ENCODE measurements around the gene ZPBP.

Gene ZPBP

DNA sequence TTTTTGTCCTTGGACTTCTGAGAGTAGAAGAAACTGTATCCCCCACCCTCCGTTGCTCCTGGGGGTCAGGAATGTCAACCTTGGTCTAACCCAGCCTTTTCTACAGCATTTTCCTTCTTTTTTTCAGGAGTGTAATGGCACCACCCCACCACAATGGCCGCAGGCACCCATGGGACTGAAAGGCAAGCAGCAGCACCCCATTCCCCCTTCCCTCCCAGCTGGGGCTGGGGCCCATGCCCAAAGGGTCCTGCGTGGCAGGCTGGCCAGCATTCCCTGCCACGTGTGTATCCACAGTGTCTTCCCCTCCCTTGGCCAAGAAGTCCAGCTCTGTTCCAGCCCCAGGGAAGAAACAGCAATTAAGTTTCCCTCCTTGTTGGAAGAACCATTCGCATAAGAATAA, 106.9 kb downstream of the ZPBP start:
- Mint-ChIP-seq H3K27me3 (peaks cover 0 to 13% of the 10 kb centered on the region in 2 donors), H3K9me3 (peaks cover 0 to 2% of the 10 kb centered on the region in 2 donors), H3K36me3 (ENCODE audit: insufficient read depth) (no peaks in the 10 kb centered on the region), H3K4me1 (ENCODE audit: low read depth in 2 of 2) (no peaks in the 10 kb centered on the region), H3K27ac (no peak overlapping the region), H3K4me3 (no peak overlapping the region)
- ATAC-seq (replicated peaks) (no peak), DNase-seq (no peak)

DNA sequence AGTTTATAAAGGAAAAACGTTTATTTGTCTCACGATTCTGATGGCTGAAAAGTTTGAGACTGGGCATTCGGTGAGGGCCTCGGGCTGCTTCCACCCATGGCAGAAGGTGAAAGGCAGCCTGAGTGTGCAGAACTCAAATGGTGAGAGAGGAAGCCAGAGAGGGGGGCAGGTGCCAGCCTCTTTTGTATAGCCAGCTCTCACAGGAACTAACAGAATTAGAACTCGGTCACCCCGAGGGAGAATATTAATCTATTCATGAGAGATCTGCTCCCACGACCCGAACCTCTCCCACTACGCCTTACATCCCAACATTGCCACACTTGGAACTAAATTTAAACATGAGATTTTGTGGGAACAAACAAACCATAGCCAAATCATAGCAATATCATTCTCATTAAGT, 112.6 kb downstream of the ZPBP start:
- Mint-ChIP-seq H3K4me3 (no peak overlapping the region), H3K27me3 (no peaks in the 10 kb centered on the region), H3K36me3 (ENCODE audit: insufficient read depth) (no peaks in the 10 kb centered on the region), H3K4me1 (ENCODE audit: low read depth in 2 of 2) (no peaks in the 10 kb centered on the region), H3K27ac (no peak overlapping the region), H3K9me3 (no peaks in the 10 kb centered on the region)
- DNase-seq (no peak), ATAC-seq (replicated peaks) (no peak)

DNA sequence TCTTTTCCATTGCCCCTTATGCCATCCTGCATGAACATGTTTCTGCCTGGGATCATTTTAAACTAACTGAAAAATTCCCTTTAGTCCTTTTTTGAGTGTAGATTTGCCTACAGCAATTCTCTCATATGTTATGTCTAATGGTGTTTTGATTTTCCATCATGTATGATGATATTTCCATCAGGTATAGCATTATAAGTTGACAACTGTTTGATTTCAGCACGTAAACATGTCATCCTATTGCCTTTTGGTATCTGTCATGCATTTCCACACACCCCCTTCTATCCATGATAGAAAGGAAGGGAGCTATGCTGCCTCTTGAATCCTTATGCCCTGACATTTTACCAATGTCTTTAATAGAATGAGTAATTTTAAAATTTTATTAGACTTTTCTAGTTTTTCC, 116.8 kb downstream of the ZPBP start:
- no peak overlapping the region for H3K27ac Mint-ChIP-seq
- no peaks in the 10 kb centered on the region for H3K27me3 Mint-ChIP-seq
- H3K4me1 Mint-ChIP-seq (ENCODE audit: low read depth in 2 of 2): no peaks in the 10 kb centered on the region
- DNase-seq: no peak
- no peak for ATAC-seq (replicated peaks)
- H3K4me3 Mint-ChIP-seq: no peak overlapping the region
- H3K36me3 Mint-ChIP-seq (ENCODE audit: insufficient read depth): no peaks in the 10 kb centered on the region
- H3K9me3 Mint-ChIP-seq: no peaks in the 10 kb centered on the region

DNA sequence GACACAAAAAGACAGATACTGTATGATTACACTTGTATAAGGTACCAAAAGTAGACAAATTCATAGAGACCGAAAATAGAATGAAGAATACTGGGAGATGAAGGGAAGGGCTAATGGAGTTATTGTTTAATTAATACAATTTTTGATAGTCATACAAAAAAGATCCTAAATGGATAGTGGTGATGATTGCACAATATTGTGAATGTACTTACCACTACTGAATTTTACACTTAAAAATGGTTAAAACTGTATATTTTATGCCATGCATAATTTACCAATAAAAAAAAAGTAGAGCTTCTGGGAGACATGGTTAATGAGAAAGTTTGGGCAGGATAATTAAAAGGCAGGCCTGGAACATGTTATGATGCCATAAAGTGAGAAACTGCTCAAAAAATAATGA, 119.0 kb downstream of the ZPBP start:
- Mint-ChIP-seq H3K36me3 (ENCODE audit: insufficient read depth) (no peaks in the 10 kb centered on the region), H3K27me3 (no peaks in the 10 kb centered on the region), H3K4me3 (no peak overlapping the region), H3K4me1 (ENCODE audit: low read depth in 2 of 2) (no peaks in the 10 kb centered on the region), H3K9me3 (peaks cover 0 to 2% of the 10 kb centered on the region in 2 donors), H3K27ac (no peak overlapping the region)
- ATAC-seq (replicated peaks): no peak
- DNase-seq: no peak

DNA sequence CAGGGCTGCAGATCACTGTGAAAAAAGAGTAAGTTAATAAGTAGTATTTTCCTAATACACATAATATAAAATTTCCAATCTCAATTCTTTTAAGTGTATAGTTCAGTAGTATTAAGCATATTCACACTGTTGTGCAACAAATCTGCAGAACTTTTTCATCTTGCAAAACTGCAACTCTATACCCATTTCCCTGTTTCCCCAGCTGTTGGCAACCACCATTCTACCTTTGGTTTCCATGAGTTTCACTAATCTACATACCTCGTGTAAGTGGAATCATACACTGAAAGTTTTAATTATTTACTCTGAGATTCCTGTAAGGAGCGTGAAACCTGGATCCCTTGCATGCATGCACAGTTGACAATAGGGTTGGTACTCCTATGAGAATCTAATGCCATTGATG, 155.4 kb downstream of the ZPBP start:
- peaks cover 1 to 8% of the 10 kb centered on the region in 2 donors for H3K9me3 Mint-ChIP-seq
- no peaks in the 10 kb centered on the region for H3K36me3 Mint-ChIP-seq (ENCODE audit: insufficient read depth)
- no peak for ATAC-seq (replicated peaks)
- no peaks in the 10 kb centered on the region for H3K27me3 Mint-ChIP-seq
- no peak overlapping the region for H3K4me3 Mint-ChIP-seq
- H3K4me1 Mint-ChIP-seq (ENCODE audit: low read depth in 2 of 2): no peaks in the 10 kb centered on the region
- H3K27ac Mint-ChIP-seq: no peak overlapping the region
- DNase-seq: no peak

DNA sequence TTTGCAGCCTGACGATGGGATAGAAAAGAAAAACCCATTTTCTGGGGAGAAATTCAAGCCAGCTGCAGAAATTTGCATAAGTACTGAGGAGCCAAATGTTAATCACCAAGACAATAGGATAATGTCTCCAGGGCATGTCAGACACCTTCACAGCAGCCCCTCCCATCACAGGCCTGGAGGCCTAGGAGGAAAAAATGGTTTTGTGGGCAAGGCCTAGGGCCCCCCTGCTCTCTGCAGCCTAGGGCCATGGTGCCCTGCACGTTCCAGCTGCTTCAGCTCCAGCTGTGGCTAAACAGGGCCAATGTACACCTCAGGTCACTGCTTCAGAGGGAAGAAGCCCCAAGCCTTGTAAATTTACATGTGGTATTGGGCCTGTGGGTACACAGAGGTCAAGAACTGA, 161.4 kb downstream of the ZPBP start:
- Mint-ChIP-seq H3K4me3 (no peak overlapping the region), H3K27me3 (no peaks in the 10 kb centered on the region), H3K4me1 (ENCODE audit: low read depth in 2 of 2) (no peaks in the 10 kb centered on the region), H3K27ac (no peak overlapping the region), H3K36me3 (ENCODE audit: insufficient read depth) (no peaks in the 10 kb centered on the region), H3K9me3 (peaks cover 1 to 6% of the 10 kb centered on the region in 2 donors)
- no peak for ATAC-seq (replicated peaks)
- DNase-seq: no peak

DNA sequence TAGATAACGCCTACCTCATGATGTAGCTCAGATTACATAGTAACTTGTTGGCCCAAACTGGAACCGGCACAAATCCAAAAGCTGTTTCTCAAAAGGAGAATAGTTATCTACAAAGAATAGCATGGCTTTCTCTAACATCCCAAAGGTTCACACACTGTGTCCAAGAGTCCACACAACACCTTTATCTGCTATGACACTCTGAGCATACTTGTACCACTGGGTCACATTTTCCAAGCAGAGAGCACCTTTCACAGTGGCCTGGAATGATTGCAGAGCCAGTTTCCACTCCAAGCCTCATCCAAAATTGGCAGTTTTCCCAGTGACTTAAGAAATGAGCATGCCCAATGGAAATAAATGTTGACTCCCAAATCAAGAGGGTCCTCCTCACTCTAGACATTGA, 164.3 kb downstream of the ZPBP start:
- ATAC-seq (replicated peaks) (no peak), DNase-seq (no peak)
- Mint-ChIP-seq H3K9me3 (peaks cover 0 to 6% of the 10 kb centered on the region in 2 donors), H3K27me3 (no peaks in the 10 kb centered on the region), H3K4me3 (no peak overlapping the region), H3K4me1 (ENCODE audit: low read depth in 2 of 2) (no peaks in the 10 kb centered on the region), H3K27ac (no peak overlapping the region), H3K36me3 (ENCODE audit: insufficient read depth) (no peaks in the 10 kb centered on the region)

DNA sequence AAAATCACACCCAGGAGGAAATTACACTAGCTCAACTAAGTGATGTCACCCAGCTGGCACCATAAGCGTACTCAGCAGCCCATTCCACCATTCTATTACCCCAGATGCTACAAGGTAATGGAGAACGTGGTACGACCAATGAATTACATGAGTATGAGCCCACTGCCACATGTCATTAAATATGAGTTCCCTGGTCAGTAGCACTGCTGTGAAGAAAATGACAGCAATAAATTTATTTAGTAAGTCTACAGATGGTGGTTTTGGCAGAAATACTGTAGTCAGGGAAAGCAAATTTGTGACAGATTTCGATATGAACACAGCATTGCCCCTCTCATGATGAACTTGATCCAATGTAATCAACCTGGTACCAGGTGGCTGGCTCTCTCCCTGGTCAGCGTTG, 165.4 kb downstream of the ZPBP start:
- no peaks in the 10 kb centered on the region for H3K4me1 Mint-ChIP-seq (ENCODE audit: low read depth in 2 of 2)
- DNase-seq (no peak), ATAC-seq (replicated peaks) (no peak)
- peaks cover 0 to 6% of the 10 kb centered on the region in 2 donors for H3K9me3 Mint-ChIP-seq
- no peak overlapping the region for H3K4me3 Mint-ChIP-seq
- H3K27ac Mint-ChIP-seq: no peak overlapping the region
- no peaks in the 10 kb centered on the region for H3K36me3 Mint-ChIP-seq (ENCODE audit: insufficient read depth)
- H3K27me3 Mint-ChIP-seq: no peaks in the 10 kb centered on the region

DNA sequence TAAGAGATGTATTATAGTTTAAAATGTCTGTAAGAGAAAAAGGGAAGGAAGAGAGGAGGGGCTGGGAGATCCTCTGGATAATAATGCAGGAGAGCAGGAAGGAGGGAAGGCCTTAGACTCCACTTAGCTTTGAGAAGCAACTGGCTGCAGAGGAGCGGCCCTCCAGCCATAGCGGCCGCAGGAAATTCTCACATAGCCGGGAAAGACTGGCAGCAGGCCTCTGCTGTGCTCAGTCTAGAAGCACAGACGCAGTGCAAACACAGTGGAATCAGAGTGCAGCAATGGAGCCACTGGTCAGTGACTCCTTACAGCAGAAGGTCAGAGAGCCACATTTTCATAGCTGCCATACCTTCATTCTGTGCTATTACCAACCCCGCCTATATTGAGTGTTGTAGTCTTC, 166.3 kb downstream of the ZPBP start:
- H3K4me3 Mint-ChIP-seq: no peak overlapping the region
- ATAC-seq (replicated peaks): no peak
- H3K9me3 Mint-ChIP-seq: peaks cover 0 to 6% of the 10 kb centered on the region in 2 donors
- H3K4me1 Mint-ChIP-seq (ENCODE audit: low read depth in 2 of 2): no peaks in the 10 kb centered on the region
- no peak overlapping the region for H3K27ac Mint-ChIP-seq
- no peaks in the 10 kb centered on the region for H3K36me3 Mint-ChIP-seq (ENCODE audit: insufficient read depth)
- no peak for DNase-seq
- H3K27me3 Mint-ChIP-seq: no peaks in the 10 kb centered on the region

DNA sequence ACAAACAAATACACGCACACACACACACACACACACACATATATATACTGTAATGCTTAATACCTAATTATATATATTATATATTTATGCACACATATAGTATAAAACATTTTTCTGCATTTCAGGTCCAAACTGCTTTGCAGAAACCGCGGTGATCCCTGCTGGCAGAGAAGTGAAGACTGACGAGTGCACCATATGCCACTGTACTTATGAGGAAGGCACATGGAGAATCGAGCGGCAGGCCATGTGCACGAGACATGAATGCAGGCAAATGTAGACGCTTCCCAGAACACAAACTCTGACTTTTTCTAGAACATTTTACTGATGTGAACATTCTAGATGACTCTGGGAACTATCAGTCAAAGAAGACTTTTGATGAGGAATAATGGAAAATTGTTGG, 181.1 kb downstream of the ZPBP start:
- ATAC-seq (replicated peaks) (no peak), DNase-seq (no peak)
- Mint-ChIP-seq H3K27ac (no peak overlapping the region), H3K27me3 (no peaks in the 10 kb centered on the region), H3K4me3 (no peak overlapping the region), H3K36me3 (ENCODE audit: insufficient read depth) (no peaks in the 10 kb centered on the region), H3K9me3 (peaks cover 0 to 11% of the 10 kb centered on the region in 2 donors), H3K4me1 (ENCODE audit: low read depth in 2 of 2) (no peaks in the 10 kb centered on the region)

DNA sequence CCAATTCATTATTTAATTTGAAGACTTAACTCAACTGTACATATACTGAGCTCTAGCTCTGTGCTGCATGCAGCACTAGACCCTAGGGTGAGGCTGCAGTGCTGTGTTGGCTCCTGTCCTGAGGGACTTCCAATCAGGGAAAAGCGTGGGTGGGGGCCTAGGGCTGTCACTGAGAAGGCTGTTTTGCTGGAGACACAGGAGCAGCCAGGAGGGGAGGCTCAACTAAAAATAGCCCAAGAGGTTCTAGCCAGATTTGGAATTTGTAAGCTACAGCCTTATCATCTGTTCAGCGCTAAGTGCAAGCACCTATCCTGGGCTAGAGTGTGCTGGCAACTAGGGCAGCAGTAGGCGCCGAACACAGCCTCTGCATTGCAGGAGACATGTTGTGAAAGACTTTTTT, 198.5 kb downstream of the ZPBP start:
- Mint-ChIP-seq H3K4me1 (ENCODE audit: low read depth in 2 of 2) (peaks cover 0 to 2% of the 10 kb centered on the region in 2 donors), H3K27me3 (no peaks in the 10 kb centered on the region), H3K27ac (no peak overlapping the region), H3K9me3 (peaks cover 0 to 3% of the 10 kb centered on the region in 2 donors), H3K4me3 (no peak overlapping the region), H3K36me3 (ENCODE audit: insufficient read depth) (no peaks in the 10 kb centered on the region)
- ATAC-seq (replicated peaks) (no peak), DNase-seq (no peak)

DNA sequence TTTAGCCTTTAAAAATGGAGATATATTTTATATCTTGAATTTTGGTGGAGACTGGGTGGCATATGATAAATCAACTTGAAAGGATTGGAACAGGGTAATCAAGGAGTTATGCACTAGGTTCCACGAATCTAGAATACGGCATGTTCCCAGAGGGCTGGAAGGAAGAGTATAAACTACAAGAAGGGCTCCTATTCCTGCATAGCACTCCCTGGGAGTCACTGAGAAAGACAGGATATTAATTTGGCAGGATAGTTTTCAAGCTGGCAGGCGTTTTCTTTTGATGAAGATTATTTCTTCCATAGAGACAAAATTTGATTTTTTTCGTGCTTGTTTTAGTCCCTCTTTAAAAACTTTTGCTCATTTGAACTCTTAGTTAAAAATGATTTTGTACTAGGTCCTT, 199.9 kb downstream of the ZPBP start:
- H3K36me3 Mint-ChIP-seq (ENCODE audit: insufficient read depth): no peaks in the 10 kb centered on the region
- no peak overlapping the region for H3K4me3 Mint-ChIP-seq
- DNase-seq (no peak), ATAC-seq (replicated peaks) (no peak)
- no peak overlapping the region for H3K27ac Mint-ChIP-seq
- peaks cover 0 to 1% of the 10 kb centered on the region in 2 donors for H3K9me3 Mint-ChIP-seq
- H3K4me1 Mint-ChIP-seq (ENCODE audit: low read depth in 2 of 2): peaks cover 0 to 2% of the 10 kb centered on the region in 2 donors
- no peaks in the 10 kb centered on the region for H3K27me3 Mint-ChIP-seq

DNA sequence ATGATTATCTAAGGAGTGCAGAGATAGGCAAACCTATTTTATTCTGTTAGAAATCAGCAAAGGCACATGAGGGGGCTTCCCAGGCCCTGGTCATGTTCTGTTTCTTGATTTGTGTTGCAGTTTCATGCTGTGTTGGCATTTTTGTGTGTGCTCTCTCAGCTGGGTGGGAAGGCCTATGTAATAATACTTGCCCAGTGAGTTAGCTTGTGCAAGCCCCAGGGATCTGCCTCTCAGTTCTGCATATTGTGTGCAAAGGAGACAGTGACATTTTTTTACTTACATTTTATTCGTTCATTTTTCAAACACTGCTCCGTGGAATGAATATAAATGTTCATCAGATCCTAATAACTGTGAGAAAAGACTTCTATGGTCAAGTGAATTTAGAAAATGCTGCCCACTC, 200.6 kb downstream of the ZPBP start:
- H3K27ac Mint-ChIP-seq: no peak overlapping the region
- H3K4me1 Mint-ChIP-seq (ENCODE audit: low read depth in 2 of 2): peaks cover 0 to 2% of the 10 kb centered on the region in 2 donors
- peaks cover 0 to 1% of the 10 kb centered on the region in 2 donors for H3K9me3 Mint-ChIP-seq
- no peaks in the 10 kb centered on the region for H3K36me3 Mint-ChIP-seq (ENCODE audit: insufficient read depth)
- no peak for ATAC-seq (replicated peaks)
- H3K27me3 Mint-ChIP-seq: no peaks in the 10 kb centered on the region
- no peak overlapping the region for H3K4me3 Mint-ChIP-seq
- no peak for DNase-seq
